Stimulated activated CD8-positive, alpha-beta memory T cell treated with anti-CD3 and anti-CD28 coated beads, Interleukin-7, amount 100 ng/mL, for 48 hours (primary cell): ENCODE measurements around the gene ZNF286A.
"Not testable (repeated sequence)": the region's sequence is repeated elsewhere in the genome, so short reads cannot be mapped to it uniquely, and the experiment has no call there.

ENCODE experiments used
- DNase-seq, 2 donors: peaks; one replicate each; pipeline ENCODE4 v3.0.0-alpha.2; 2020; ENCODE audit warnings: low read depth in 1 of 2; ENCODE audit errors: extremely low read depth in 1 of 2

ZNF286A gene

DNA sequence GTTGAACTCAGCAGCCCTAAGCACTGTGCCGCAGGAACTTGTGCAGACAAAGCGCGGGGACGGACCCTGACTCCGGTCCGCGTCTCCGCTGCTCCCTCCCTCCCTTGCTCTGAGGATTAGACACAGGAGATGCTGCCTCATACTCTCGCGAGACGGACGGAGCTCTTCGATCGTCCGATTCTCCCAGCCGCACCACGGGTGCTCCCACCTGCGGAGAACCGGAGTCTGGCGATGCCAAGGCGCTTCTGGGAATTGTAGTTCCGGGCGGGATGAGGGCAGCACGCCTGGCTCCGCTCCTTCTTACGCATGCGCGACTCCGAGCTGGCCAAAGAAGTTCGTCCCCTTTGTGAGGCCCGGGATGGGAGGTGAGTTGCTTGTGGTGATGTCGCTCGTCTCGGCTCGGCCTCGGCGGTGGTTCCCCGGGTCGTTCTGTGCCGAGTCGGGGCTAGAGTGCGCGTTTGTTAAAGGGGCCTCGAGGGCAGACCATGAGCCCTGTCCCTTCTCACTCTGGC is at the start of gene ZNF286A:
Gene ZNF286A (plus strand): TSS at position 340 of the 512 bp plus-strand sequence. CDS start 578 bp downstream, outside the sequence.
- DNase-seq = peak; percentile 86 to 99

GRCh38 chr17:15649861-15650421 is 49.6 kb upstream of the ZNF286A start:
- DNase-seq = no peak

- DNase-seq = no peak
Measured at GRCh38 chr17:15650741-15651582, 48.6 kb upstream of the ZNF286A start.

DNA sequence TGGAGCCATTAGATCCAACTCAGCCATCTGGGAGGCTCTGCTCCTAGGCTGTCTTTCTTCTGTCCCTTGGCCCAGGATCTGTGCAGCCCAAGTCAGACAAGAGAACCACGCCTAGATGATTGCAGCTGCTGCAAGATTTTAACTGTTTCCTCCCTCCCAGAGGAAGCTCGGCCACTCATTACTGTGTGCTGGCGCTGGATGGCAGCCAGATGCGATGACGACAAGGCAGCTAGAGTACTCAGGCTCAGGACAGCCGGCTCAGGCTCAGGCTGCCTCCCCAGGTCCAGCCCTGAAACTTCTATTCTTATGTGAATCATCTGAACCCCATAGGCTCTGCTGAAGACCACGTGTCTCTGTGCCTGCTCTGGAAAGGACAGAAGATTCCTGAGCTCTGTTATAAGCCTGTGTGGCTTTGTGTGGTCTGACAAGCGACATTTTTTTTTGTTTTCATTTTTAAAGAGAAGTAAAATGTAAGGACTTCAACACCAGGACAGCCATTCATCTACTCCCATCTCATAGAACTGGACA is 47.9 kb upstream of the ZNF286A start:
- peak in 1 of 2 donors; percentile 9 for DNase-seq

GRCh38 chr17:15652960-15653359 is 46.6 kb upstream of the ZNF286A start:
- DNase-seq = no peak

DNA sequence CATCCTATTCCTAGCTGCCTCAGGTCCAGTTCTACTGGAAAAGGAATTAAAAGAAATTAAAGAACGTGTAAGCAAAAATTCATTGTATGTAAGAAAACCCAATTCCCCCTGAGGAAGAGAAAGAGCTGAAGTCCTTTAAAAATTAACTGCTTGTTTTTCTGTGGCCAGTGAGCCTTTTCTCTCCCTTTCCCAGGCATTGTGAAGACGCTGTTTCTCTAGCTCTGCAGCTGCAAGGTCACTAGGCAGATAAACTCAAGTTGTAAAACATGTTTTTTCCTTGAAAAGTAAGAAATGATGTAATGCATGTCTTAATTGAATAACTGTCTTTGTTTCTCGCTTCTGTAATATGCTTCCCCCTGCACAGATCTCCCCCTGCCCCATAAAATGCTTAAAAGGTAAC is 45.2 kb upstream of the ZNF286A start:
- DNase-seq = not testable (repeated sequence)

GRCh38 chr17:15654886-15655561 is 44.5 kb upstream of the ZNF286A start:
- DNase-seq = no peak

DNA sequence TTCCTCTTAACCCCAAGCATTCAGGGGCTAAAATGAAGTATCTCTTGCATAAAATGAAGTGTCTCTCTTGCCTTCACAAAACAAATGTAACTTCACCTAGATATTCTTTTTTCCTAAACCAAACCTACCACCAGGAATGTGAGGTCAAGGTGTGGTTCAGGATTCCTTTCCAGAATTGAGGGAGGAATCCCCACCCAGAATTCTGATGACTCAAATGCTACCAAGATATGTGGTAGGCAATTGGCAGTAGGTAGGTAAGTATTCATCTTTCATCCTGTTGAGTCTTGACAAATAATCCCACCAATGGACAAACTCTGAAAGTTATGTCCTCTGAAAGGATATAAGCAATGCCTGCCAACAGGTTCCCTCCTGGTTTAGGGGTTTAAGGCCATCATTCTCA is 41.7 kb upstream of the ZNF286A start:
- DNase-seq = no peak

DNA sequence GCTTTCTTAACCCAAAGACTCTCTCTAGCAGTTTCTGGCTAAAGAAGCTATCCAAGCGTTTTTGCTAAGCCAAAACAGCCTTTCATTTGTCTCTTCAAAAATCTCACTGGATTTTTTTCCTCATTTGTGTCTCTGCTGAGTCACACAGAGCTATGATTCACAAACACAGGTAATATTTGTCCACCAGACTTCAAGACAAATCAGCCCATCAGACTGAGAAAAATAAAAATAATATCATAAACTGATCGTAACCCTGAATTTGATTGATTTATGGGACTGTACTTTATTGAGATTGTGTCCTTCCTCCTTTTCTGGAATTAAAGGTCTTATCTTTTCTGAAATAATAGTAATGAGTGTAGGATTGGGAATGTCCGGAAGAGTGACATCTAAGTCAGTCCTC is 41.3 kb upstream of the ZNF286A start:
- no peak for DNase-seq

- DNase-seq = no peak
Measured at GRCh38 chr17:15659236-15659635, 40.3 kb upstream of the ZNF286A start.

GRCh38 chr17:15659663-15660062 is 39.9 kb upstream of the ZNF286A start:
- no peak for DNase-seq

DNA sequence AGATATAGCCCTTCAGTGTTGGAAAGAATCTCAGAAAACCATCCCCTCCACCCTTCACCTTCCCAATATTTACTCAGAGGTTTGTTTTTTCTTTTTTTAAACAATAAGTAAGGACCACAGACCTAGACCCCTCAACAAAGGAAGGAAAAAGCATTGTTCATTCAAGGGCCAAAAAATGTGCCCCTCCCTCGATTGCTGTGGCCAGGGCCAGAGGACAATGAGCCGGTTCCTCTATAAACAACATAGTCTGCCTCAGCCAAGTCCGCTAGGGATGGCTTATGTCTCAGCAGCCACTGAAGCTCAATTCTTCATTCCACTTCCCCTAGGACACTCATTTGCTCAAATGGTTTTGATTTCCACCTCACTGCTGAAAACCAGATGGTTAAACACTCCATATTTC is 39.5 kb upstream of the ZNF286A start:
- no peak for DNase-seq

DNA sequence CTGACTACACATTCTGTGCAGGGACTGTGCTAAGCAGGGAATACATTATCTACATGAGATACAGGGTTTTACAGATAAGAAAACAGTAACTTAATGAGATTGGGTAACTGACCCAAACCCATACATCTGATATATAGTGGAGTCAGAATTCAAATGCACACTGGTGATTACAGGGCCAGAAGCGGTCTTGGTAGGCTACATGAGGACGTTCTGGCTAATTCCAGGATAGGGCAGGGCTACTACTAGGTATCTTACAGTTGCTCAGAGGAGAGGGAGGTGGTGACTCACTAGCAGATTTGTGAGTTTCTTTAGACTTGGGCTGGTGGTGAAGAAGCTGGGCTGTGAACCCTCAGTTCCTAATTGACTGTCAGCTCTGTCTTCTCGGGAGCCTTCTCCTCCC is 36.9 kb upstream of the ZNF286A start:
- DNase-seq = no peak

- DNase-seq = no peak
Measured at GRCh38 chr17:15663176-15663575, 36.4 kb upstream of the ZNF286A start.

GRCh38 chr17:15663691-15664090 is 35.9 kb upstream of the ZNF286A start:
- no peak for DNase-seq

GRCh38 chr17:15669526-15669925 is 30.0 kb upstream of the ZNF286A start:
- DNase-seq = not testable (repeated sequence)

GRCh38 chr17:15674640-15675039 is 24.9 kb upstream of the ZNF286A start:
- not testable (repeated sequence) for DNase-seq

- not testable (repeated sequence) for DNase-seq
Measured at GRCh38 chr17:15675991-15676390, 23.6 kb upstream of the ZNF286A start.

- not testable (repeated sequence) for DNase-seq
Measured at GRCh38 chr17:15683135-15683534, 16.4 kb upstream of the ZNF286A start.

- peak; percentile 48 to 52 for DNase-seq
Measured at GRCh38 chr17:15683824-15684478, 15.6 kb upstream of the ZNF286A start, which contains the start of gene TRIM16. Gene TRIM16, minus strand, starts transcription at chr17:15684311. Its CDS starts 32,702 bp downstream, at chr17:15651609.

DNA sequence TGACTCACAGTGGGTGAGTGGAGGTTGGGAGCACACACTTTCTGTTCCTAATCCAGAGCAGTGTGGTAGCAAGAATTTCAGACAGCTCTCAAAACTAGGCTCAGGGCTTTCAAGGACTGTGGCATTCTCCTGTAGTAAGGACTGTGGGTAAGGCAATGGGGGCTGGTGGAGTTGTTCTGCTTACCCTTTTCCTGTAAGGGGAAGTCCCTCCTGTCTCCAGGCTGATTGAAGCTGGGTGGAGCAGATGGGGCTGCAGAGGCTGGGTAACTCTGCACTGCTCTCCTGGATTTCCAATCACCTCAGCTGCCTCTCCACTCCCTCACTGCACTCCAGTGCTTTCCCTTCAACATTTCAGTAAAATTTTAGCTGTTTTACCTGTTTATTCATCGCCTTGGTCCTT is 12.1 kb upstream of the ZNF286A start:
- DNase-seq = not testable (repeated sequence)
